AG09309 (cell line): ENCODE data around the gene RIPK4.

ENCODE experiments used
- DNase-seq: peaks from one replicate; pipeline ENCODE4 v3.0.0-alpha.2; 2010; ENCODE audit warnings: low read depth
- H3K4me3 ChIP-seq: 2 replicates; pipeline ENCODE4 v1.5.1; 2011; ENCODE audit warnings: mild to moderate bottlenecking, low read depth, low read length, moderate library complexity; ENCODE audit not compliant: control insufficient read depth
- TF ChIP-seq, protein P1 (sequence below): IDR thresholded peaks from 2 replicates; pipeline ENCODE4 v1.5.1; 2011; ENCODE audit warnings: mild to moderate bottlenecking, low read depth, low read length, inconsistent platforms; ENCODE audit not compliant: insufficient read depth, control insufficient read depth; ENCODE audit errors: missing control alignments

RIPK4 gene

DNA sequence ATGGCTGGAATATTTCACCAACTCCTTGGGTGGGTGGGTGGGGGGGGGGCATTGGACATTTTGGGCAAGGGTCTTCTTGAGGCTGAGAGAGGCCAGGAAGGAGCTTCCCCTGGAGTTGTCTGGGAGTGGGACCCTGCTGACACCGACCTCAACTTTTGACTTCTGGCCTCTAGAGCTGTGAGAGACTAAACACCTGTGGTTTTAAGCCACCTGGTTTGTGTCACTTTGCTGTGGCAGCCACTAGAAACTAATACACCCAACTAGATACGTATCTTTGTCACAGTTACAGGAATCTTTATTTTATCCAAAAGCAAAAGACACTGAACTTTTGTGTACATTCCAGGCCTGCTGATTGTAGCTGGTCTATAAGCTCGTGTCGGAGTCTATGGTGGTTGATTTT lies 9.9 kb upstream of the RIPK4 start:
- TF ChIP-seq, protein P1, sequence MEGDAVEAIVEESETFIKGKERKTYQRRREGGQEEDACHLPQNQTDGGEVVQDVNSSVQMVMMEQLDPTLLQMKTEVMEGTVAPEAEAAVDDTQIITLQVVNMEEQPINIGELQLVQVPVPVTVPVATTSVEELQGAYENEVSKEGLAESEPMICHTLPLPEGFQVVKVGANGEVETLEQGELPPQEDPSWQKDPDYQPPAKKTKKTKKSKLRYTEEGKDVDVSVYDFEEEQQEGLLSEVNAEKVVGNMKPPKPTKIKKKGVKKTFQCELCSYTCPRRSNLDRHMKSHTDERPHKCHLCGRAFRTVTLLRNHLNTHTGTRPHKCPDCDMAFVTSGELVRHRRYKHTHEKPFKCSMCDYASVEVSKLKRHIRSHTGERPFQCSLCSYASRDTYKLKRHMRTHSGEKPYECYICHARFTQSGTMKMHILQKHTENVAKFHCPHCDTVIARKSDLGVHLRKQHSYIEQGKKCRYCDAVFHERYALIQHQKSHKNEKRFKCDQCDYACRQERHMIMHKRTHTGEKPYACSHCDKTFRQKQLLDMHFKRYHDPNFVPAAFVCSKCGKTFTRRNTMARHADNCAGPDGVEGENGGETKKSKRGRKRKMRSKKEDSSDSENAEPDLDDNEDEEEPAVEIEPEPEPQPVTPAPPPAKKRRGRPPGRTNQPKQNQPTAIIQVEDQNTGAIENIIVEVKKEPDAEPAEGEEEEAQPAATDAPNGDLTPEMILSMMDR, result no peak
- no peak overlapping the region for H3K4me3 ChIP-seq
- no peak for DNase-seq

DNA sequence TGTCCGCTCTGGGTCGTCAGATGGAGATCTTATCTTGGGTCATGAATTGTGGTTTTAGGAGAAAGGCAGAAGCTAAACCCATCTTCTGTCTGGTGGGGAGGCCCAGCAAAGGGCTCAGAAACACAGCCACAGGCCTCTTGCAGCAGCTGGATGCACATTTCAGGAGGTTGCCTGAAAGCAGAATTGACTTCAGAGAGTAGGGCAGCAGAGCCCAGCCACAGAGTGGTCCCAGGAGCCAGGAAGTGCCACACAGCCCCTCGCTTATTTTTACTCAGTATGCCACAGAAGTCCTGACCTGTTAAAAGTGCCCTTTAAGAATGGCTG lies 8.3 kb upstream of the RIPK4 start:
- TF ChIP-seq, protein P1, result no peak
- H3K4me3 ChIP-seq, result no peak overlapping the region
- no peak for DNase-seq

DNA sequence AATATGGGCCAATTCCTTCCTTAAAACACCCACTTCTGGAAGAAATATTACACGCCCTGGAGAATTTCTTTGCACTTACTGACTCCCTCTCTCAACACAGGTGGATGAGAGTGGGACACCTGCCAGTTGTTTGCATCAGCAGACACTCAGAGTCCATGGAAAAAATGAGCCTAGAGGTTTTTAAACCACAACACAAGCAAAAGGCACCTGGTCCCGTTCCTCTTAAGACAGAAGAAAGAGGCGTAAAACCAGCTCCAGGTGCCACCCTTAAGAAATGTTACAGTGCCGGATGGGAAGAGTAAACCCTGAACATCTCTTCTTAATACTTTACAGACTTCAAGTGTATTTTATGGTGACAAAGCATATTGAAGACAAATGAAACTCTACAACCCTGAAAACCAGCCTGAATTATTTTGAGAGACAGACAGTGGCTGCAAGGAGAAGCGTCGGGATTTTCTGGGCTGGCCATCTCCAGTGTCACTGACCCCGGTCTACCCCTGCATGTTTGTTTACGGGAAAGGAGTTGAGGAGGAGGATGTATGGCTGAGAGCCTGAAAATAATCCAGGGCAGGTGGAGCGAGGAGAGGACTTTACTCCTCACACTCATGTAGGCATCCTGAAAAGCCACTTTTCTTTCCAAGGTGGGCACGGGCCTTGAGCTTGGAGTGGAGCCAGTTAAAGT lies 7.8 kb upstream of the RIPK4 start:
- no peak for DNase-seq
- TF ChIP-seq, protein P1, result no peak
- H3K4me3 ChIP-seq, result no peak overlapping the region

DNA sequence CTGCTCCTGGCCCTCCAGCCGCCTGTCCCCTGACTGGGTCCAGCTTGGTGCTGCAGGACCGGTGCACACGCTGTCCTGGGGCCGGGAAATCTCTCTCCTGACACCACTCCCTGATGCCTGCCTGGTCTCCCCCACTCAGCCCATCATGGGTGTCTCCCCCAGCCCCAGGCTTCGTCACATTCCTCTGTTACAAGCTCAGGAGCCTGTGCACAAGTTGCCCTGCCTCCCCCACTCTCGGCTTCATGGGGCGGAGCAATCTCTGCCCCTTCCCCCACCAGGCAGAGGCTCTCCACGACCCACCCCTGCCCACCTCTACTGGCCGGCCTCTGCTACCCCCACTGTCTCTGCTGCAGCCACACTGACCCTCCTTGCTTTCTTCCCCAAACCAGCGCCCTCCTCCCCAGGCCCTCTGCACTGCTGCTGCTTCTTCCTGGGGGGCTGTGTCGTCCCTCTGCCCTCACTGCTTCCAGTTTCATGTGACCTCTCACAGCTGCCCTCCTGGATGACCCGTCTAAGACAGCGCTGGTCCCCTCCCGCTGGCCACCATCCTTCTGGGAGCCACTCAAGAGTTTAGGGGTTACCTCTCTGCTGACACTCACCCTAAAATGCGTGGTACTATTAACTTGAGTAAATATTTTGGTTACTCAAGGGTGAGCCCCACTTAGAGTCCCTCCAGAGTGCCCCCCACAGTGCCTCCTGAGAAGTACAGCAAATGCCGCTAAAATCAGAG lies 5.7 kb upstream of the RIPK4 start:
- TF ChIP-seq, protein P1, result no peak
- no peak overlapping the region for H3K4me3 ChIP-seq
- no peak for DNase-seq

DNA sequence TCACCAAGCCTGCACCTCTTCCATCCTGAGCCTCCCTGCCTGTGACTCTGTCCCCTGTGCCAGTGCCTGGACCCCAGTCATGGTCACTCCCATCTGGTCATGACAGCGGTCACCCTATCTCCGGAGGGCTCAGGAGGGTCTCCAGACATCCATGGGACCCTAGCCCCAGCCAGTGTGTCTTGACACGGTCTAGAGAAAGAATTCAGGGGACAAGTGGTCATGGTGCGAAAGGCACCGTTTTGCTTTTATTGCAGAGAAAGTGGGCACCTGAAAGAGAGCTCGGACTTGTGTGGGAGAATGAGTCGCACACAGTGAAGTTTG lies 4.7 kb upstream of the RIPK4 start:
- no peak for DNase-seq
- TF ChIP-seq, protein P1, result no peak

DNA sequence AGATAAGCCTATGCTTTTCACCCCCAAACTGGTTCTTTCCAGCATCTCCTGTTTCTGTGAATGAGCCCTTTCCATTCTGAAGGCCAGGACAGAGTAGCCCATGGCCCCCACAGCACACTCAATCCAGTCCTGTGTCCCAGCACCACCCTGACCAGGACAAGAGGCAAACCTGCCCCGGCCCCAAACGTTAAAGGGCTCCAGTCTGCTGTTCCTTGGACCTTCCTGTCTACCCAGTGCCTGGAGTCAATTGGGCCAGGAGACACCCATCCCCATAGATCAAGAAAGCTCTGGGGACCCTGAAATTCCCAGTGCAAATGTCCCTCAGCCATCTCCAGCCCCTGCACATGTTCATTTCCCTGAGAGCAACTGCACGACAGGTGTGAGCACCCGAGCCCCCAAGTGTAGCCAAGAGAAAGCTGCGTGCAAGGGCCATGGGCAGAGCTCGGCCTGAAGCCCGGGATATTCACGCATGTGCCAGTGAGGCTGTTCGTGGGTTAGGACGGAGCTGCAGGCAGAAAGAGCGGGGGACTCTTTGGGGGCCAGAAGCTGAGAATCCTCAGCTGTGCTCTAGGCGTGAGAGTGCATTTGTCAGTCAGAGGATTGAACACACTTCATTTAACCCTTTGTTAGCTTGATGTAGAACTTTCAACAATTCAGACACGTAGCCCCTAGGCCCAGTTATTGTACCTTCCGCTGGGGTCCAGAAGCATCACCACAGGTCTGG lies 4.2 kb upstream of the RIPK4 start:
- DNase-seq, result no peak
- no peak overlapping the region for H3K4me3 ChIP-seq
- TF ChIP-seq, protein P1, result no peak

More for the DNA sequence above, 4.7 kb upstream of the RIPK4 start:
- no peak overlapping the region for H3K4me3 ChIP-seq
